B cell (primary cell): Measurements from ENCODE around the gene EEPD1.

Experiments used
- CTCF ChIP-seq: fragments of 200-600 bp; IDR thresholded peaks from one replicate; pipeline ENCODE4 v1.8.0; 2022; ENCODE audit warnings: antibody characterized with exemption, mild to moderate bottlenecking
- EZH2 ChIP-seq: IDR thresholded peaks from 2 replicates; pipeline ENCODE4 v1.6.1; 2012; ENCODE audit warnings: borderline replicate concordance, low read depth, mild to moderate bottlenecking, moderate library complexity, low read length; ENCODE audit not compliant: insufficient read depth, poor library complexity, severe bottlenecking

- TF ChIP-seq EZH2 (no peak), CTCF (no peak)
These were observed 45.8 kb downstream of the EEPD1 start for GRCh38 chr7:36198854-36199266.
